HepG2 (cell line): ENCODE data around the gene CHRNA3. TPM values are rescaled to one million over a fixed set of nuclear protein-coding genes. Genes with fewer than 3 reads are reported as not detected.
"Not testable (repeated sequence)": the region's sequence is repeated elsewhere in the genome, so short reads cannot be mapped to it uniquely, and the experiment has no call there.

Experiments
- ATAC-seq: fragments of 200-7000 bp; cut with Tn5 transposase; 3 replicates; pipeline ENCODE4 v1.9.1; 2020; ENCODE audit warnings: mild to moderate bottlenecking, moderate library complexity
- BruUV-seq: library from RNA; stranded (reverse); fragments of 400-500 nt; replicated peaks from 2 replicates; lab custom pipeline; 2021; lab: Mats Ljungman, UMichigan
- CTCF ChIA-PET: fragments of 300-600 bp; formaldehyde crosslinking; extraction: SDS; loops from one replicate; lab custom pipeline; 2021; ENCODE audit warnings: low total read pairs, inconsistent platforms, low intra/inter-chr PET ratio; lab: Yijun Ruan, JAX
- POLR2A ChIA-PET: fragments of 350-600 bp; sonication (Branson Sonifier 250); formaldehyde crosslinking; loops from one replicate; lab custom pipeline; 2020; ENCODE audit warnings: antibody characterized with exemption, inconsistent platforms; lab: Yijun Ruan, JAX
- DNase-seq: peaks from one replicate; pipeline ENCODE4 v3.0.0-alpha.2; 2015; ENCODE audit warnings: low spot score
- FAIRE-seq: peaks from 3 replicates; lab custom pipeline; 2011; peaks lifted over from hg19 to GRCh38; lab: Jason Lieb, UNC
- H2AFZ ChIP-seq: one replicate; pipeline ENCODE4 v1.6.1; 2011; ENCODE audit warnings: low read length, inconsistent platforms
- H3K27ac ChIP-seq: fragments of 300-600 bp; 3 replicates; pipeline ENCODE4 v1.8.0; 2011; ENCODE audit warnings: mixed run types, mild to moderate bottlenecking, mixed read lengths, low read length, inconsistent platforms; ENCODE audit not compliant: insufficient read depth; ENCODE audit errors: extremely low read length
- H3K27me3 ChIP-seq, 2 experiments: fragments of 200-600 bp in 1 of 2; 2 replicates in 1 of 2; 3 replicates in 1 of 2; pipeline versions ENCODE4 v1.6.0 to v1.8.0; 2011; ENCODE audit warnings: low read length in 2 of 2, mild to moderate bottlenecking in 2 of 2, moderate library complexity in 2 of 2, inconsistent platforms in 1 of 2; ENCODE audit not compliant: insufficient read depth in 2 of 2, control insufficient read depth in 1 of 2
- H3K36me3 ChIP-seq, 2 experiments: fragments of 200-600 bp in 1 of 2; replicated peaks in 1 of 2; 2 replicates in 1 of 2; 3 replicates in 1 of 2; pipeline versions ENCODE4 v1.5.1 to v1.8.0; 2011; ENCODE audit warnings: low read length in 2 of 2, inconsistent platforms in 1 of 2; ENCODE audit not compliant: insufficient read depth in 2 of 2, control insufficient read depth in 1 of 2
- H3K4me1 ChIP-seq: 2 replicates; pipeline ENCODE4 v1.5.1; 2012; ENCODE audit warnings: low read length, inconsistent platforms; ENCODE audit not compliant: insufficient read depth
- H3K4me2 ChIP-seq: 2 replicates; pipeline ENCODE4 v1.6.0; 2011; ENCODE audit warnings: low read depth, low read length, inconsistent platforms
- H3K4me3 ChIP-seq, 3 experiments: fragments of 200-600 bp in 1 of 3; sonication (generic), shearing (Covaris generic) in 1 of 3; replicated peaks in 1 of 3; 2 replicates each; pipeline ENCODE4 v1.5.1; 2011 to 2016; ENCODE audit warnings: low read length in 3 of 3, inconsistent platforms in 2 of 3, low read depth in 2 of 3, mild to moderate bottlenecking in 2 of 3, control low read depth in 1 of 3, mixed read lengths in 1 of 3; ENCODE audit not compliant: insufficient read depth in 1 of 3
- H3K79me2 ChIP-seq: one replicate; pipeline ENCODE4 v1.6.1; 2011; ENCODE audit warnings: low read length, inconsistent platforms; ENCODE audit not compliant: insufficient read depth
- H3K9ac ChIP-seq: 2 replicates; pipeline ENCODE4 v1.6.0; 2011; ENCODE audit warnings: mild to moderate bottlenecking, low read depth, low read length, inconsistent platforms; ENCODE audit not compliant: insufficient read depth
- H3K9me3 ChIP-seq: 2 replicates; pipeline ENCODE4 v1.5.1; 2012; ENCODE audit warnings: mild to moderate bottlenecking, low read length
- H4K20me1 ChIP-seq: 2 replicates; pipeline ENCODE4 v1.6.0; 2011; ENCODE audit warnings: inconsistent platforms, mild to moderate bottlenecking, low read length, moderate library complexity; ENCODE audit not compliant: insufficient read depth
- ONECUT2 ChIP-seq: sonication (generic); formaldehyde crosslinking; IDR thresholded peaks from 2 replicates; pipeline ENCODE4 v1.4.0; 2020; ENCODE audit warnings: missing genetic modification reagents
- REL ChIP-seq: sonication (generic); formaldehyde crosslinking; conservative IDR thresholded peaks from 2 replicates; pipeline ENCODE4 v1.8.0; 2022; ENCODE audit warnings: mild to moderate bottlenecking, missing genetic modification reagents, moderate library complexity
- ZNF230 ChIP-seq: sonication (generic); formaldehyde crosslinking; IDR thresholded peaks from 2 replicates; pipeline ENCODE4 v1.4.0; 2020; ENCODE audit warnings: mild to moderate bottlenecking, missing genetic modification reagents
- ZNF615 ChIP-seq: sonication (generic); formaldehyde crosslinking; IDR thresholded peaks from 2 replicates; pipeline ENCODE4 v1.5.0; 2020; ENCODE audit warnings: mild to moderate bottlenecking, missing genetic modification reagents, borderline replicate concordance
- ZNF639 ChIP-seq: conservative IDR thresholded peaks from 2 replicates; pipeline ENCODE4 v1.6.1; 2018; ENCODE audit warnings: missing genetic modification reagents
- ZNF709 ChIP-seq: sonication (generic); formaldehyde crosslinking; IDR thresholded peaks from 2 replicates; pipeline ENCODE4 v1.5.0; 2020; ENCODE audit warnings: mild to moderate bottlenecking, missing genetic modification reagents
- WGBS: methylation state at CpG from one replicate; pipeline ENCODE4 v1.1.6; 2017; ENCODE audit warnings: low lambda C conversion rate; 5-methylcytosine and 5-hydroxymethylcytosine counted together
- in situ Hi-C: cut with HindIII; loops from 2 replicates; pipeline ENCODE4 v1.10.0; 2017; ENCODE audit warnings: low pct_unique_long_range_greater_than_20kb; ENCODE audit not compliant: extremely low pct_ligation_motif_present
- intact Hi-C: fragments of 100-400 bp; cut with micrococcal nuclease; formaldehyde crosslinking; loops from one replicate; pipeline ENCODE4 v1.10.0; 2022; ENCODE audit not compliant: unreplicated experiment
- polyA plus RNA-seq, 8 experiments: library from polyadenylated mRNA; depleted of rRNA in 3 of 8; stranded (reverse) in 7 of 8; unstranded in 1 of 8; fragments of >200 nt; fragmentation: Illumina TruSeq in 4 of 8; extraction: Trizol in 4 of 8; gene quantifications; 2 replicates each; pipeline versions ENCODE4 v1.2.1 to v1.2.3, GENCODE V29; 2011 to 2016; ENCODE audit warnings: low read depth in 4 of 8, missing spikeins in 1 of 8, mixed read lengths in 1 of 8; ENCODE audit not compliant: insufficient read depth in 1 of 8
- total RNA-seq, 5 experiments: library from RNA; depleted of rRNA; stranded (reverse); fragments of >200 nt; fragmentation: Illumina TruSeq; extraction: Trizol; gene quantifications; 2 replicates each; pipeline ENCODE4 v1.2.3, GENCODE V29; 2016; ENCODE audit warnings: low read depth in 1 of 5
- TF ChIP-seq, protein P1 (sequence below): sonication (generic); formaldehyde crosslinking; IDR thresholded peaks from 2 replicates; pipeline ENCODE4 v1.5.1; 2020; ENCODE audit warnings: mild to moderate bottlenecking, missing genetic modification reagents

CHRNA3 gene
- total and polyA plus RNA-seq, 2 of the 13 experiments (the other 11 are each of a cell fraction or from before 2014, with no cell fraction given) = not detected

- no peak for TF ChIP-seq ZNF639
- no peak for TF ChIP-seq ONECUT2 (CRISPR knock-in tag)
- no peak for TF ChIP-seq ZNF230 (CRISPR knock-in tag)
- TF ChIP-seq ZNF615 (CRISPR knock-in tag) = no peak
- TF ChIP-seq, all 625 proteins: peak for 0
Observed at GRCh38 chr15:78615151-78615589, 5.6 kb downstream of the CHRNA3 start (continued).

- ChIA-PET CTCF (no interaction called here), POLR2A (no interaction called here)
- 15% methylated on average over 3 of the region's 3 CpGs for WGBS
Observed at GRCh38 chr15:78614021-78614420, 6.8 kb downstream of the CHRNA3 start.

GRCh38 chr15:78609551-78609950 is 11.2 kb downstream of the CHRNA3 start:
- intact Hi-C loops, DNase-seq, CTCF ChIA-PET, H3K27me3 ChIP-seq, H3K4me2 ChIP-seq, BruUV-seq, H2AFZ ChIP-seq, H3K79me2 ChIP-seq, H3K4me3 ChIP-seq, in situ Hi-C loops, POLR2A ChIA-PET, H3K36me3 ChIP-seq, H3K9ac ChIP-seq, H3K9me3 ChIP-seq, ATAC-seq, H3K4me1 ChIP-seq, H4K20me1 ChIP-seq, FAIRE-seq, H3K27ac ChIP-seq: not testable (repeated sequence)
- 33% methylated on average over 3 of the region's 3 CpGs for WGBS

More at GRCh38 chr15:78614021-78614420, 6.8 kb downstream of the CHRNA3 start:
- H3K79me2 ChIP-seq = no peaks in the 10 kb centered on the region
- no peak for DNase-seq
- BruUV-seq = no TSS peak
- H3K4me1 ChIP-seq = no peaks in the 10 kb centered on the region
- H3K4me2 ChIP-seq = no peak overlapping the region
- FAIRE-seq = no peak
- H3K9me3 ChIP-seq = no peaks in the 10 kb centered on the region
- H3K27ac ChIP-seq = no peak overlapping the region
- H3K27me3 ChIP-seq = peaks cover 0 to 4% of the 10 kb centered on the region in 2 experiments; a peak in 3 of 5 replicates
- no peak overlapping the region for H3K9ac ChIP-seq
- no peaks in the 10 kb centered on the region for H3K36me3 ChIP-seq
- intact Hi-C loops (no loop called here), in situ Hi-C loops (no loop called here)
- no peak for ATAC-seq
- H4K20me1 ChIP-seq = no peaks in the 10 kb centered on the region
- TF ChIP-seq REL (no peak), ZNF709 (no peak)
- TF ChIP-seq, protein P1, sequence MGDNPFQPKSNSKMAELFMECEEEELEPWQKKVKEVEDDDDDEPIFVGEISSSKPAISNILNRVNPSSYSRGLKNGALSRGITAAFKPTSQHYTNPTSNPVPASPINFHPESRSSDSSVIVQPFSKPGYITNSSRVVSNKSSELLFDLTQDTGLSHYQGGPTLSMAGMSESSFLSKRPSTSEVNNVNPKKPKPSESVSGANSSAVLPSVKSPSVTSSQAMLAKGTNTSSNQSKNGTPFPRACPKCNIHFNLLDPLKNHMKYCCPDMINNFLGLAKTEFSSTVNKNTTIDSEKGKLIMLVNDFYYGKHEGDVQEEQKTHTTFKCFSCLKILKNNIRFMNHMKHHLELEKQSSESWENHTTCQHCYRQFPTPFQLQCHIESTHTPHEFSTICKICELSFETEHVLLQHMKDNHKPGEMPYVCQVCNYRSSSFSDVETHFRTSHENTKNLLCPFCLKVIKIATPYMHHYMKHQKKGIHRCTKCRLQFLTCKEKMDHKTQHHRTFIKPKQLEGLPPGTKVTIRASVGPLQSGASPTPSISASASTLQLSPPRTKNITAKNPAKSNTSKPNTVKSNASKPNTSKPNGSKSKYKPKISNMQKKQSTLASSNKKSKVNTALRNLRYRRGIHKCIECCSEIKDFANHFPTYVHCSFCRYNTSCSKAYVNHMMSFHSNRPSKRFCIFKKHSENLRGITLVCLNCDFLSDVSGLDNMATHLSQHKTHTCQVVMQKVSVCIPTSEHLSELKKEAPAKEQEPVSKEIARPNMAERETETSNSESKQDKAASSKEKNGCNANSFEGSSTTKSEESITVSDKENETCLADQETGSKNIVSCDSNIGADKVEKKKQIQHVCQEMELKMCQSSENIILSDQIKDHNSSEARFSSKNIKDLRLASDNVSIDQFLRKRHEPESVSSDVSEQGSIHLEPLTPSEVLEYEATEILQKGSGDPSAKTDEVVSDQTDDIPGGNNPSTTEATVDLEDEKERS (CRISPR knock-in tag) = no peak
- no peak overlapping the region for H3K4me3 ChIP-seq
- H2AFZ ChIP-seq = no peak overlapping the region
